H1 (cell line): ENCODE measurements around the gene PCDHB16. TPM values are rescaled to one million over a fixed set of nuclear protein-coding genes. Genes with fewer than 3 reads are reported as not detected.
A peak's percentile ranks its signal among the peaks of the same experiment; 100 is the strongest.

Experiments used
- CTCF ChIA-PET: fragments of 300-600 bp; sonication (Branson Sonifier 250); formaldehyde crosslinking; loops from one replicate; lab custom pipeline; 2021; ENCODE audit not compliant: partially characterized antibody; lab: Charles Lee
- POLR2A ChIA-PET: fragments of 300-600 bp; sonication (Branson Sonifier 250); formaldehyde crosslinking; loops from one replicate; lab custom pipeline; 2021; ENCODE audit warnings: inconsistent platforms; ENCODE audit not compliant: partially characterized antibody; lab: Charles Lee
- DNase-seq, 2 experiments: peaks; one replicate each; pipeline versions ENCODE4 v3.0.0 to v3.0.0-alpha.2; 2010 to 2022; ENCODE audit warnings: low spot score in 2 of 2, low read depth in 1 of 2, mixed read lengths in 1 of 2
- FAIRE-seq: peaks from 2 replicates; lab custom pipeline; 2011; peaks lifted over from hg19 to GRCh38; lab: Jason Lieb, UNC
- H2AFZ ChIP-seq: 2 replicates; pipeline ENCODE4 v1.8.1; 2012; ENCODE audit warnings: low read length, inconsistent platforms
- H2AK5ac ChIP-seq: 2 replicates; pipeline ENCODE4 v1.6.1; 2013; ENCODE audit warnings: low read depth, low read length
- H2BK120ac ChIP-seq: replicated peaks from 2 replicates; pipeline ENCODE3; 2013; ENCODE audit warnings: low read depth, low read length, inconsistent platforms
- H2BK12ac ChIP-seq: 2 replicates; pipeline ENCODE4 v1.6.1; 2013; ENCODE audit warnings: low read depth, low read length
- H2BK15ac ChIP-seq: 2 replicates; pipeline ENCODE4 v1.6.1; 2013; ENCODE audit warnings: low read length
- H2BK20ac ChIP-seq: 2 replicates; pipeline ENCODE4 v1.6.1; 2013; ENCODE audit warnings: low read length
- H2BK5ac ChIP-seq: 2 replicates; pipeline ENCODE4 v1.6.1; 2013; ENCODE audit warnings: low read depth, low read length
- H3K14ac ChIP-seq: 2 replicates; pipeline ENCODE4 v1.6.1; 2013; ENCODE audit warnings: inconsistent platforms; ENCODE audit not compliant: insufficient read length
- H3K18ac ChIP-seq: 2 replicates; pipeline ENCODE4 v1.6.1; 2013; ENCODE audit warnings: low read length; ENCODE audit errors: extremely low read depth
- H3K23ac ChIP-seq: 2 replicates; pipeline ENCODE4 v1.6.1; 2013; ENCODE audit warnings: inconsistent platforms; ENCODE audit not compliant: insufficient read length
- H3K23me2 ChIP-seq: 2 replicates; pipeline ENCODE4 v1.6.1; 2013; ENCODE audit warnings: low read depth, low read length
- H3K27ac ChIP-seq: 2 replicates; pipeline ENCODE4 v1.6.1; 2011; ENCODE audit warnings: low read depth, low read length, inconsistent platforms
- H3K27me3 ChIP-seq, 4 experiments: replicated peaks in 1 of 4; 1 replicate in 1 of 4; 2 replicates in 3 of 4; pipeline versions ENCODE4 v1.6.1 to v1.8.1; 2011 to 2013; ENCODE audit warnings: low read length in 3 of 4, mild to moderate bottlenecking in 3 of 4, inconsistent platforms in 2 of 4, mixed read lengths in 2 of 4, moderate library complexity in 1 of 4; ENCODE audit not compliant: control insufficient read depth in 3 of 4, insufficient read depth in 3 of 4; ENCODE audit errors: extremely low read depth in 1 of 4
- H3K36me3 ChIP-seq, 4 experiments: 2 replicates each; pipeline versions ENCODE4 v1.6.1 to v1.8.1; 2011 to 2013; ENCODE audit warnings: mild to moderate bottlenecking in 4 of 4, low read length in 3 of 4, moderate library complexity in 2 of 4, control low read depth in 1 of 4, inconsistent platforms in 1 of 4; ENCODE audit not compliant: insufficient read depth in 4 of 4, control insufficient read depth in 2 of 4
- H3K4ac ChIP-seq: replicated peaks from 2 replicates; pipeline ENCODE3; 2013; ENCODE audit warnings: low read length, low read depth, mixed read lengths, inconsistent platforms; ENCODE audit not compliant: insufficient read length
- H3K4me1 ChIP-seq, 4 experiments: replicated peaks in 1 of 4; 1 replicate in 1 of 4; 2 replicates in 3 of 4; pipeline versions ENCODE4 v1.6.1 to v1.8.1; 2011 to 2013; ENCODE audit warnings: low read length in 3 of 4, inconsistent platforms in 2 of 4, mixed read lengths in 1 of 4; ENCODE audit not compliant: insufficient read depth in 4 of 4, control insufficient read depth in 3 of 4
- H3K4me2 ChIP-seq, 2 experiments: 2 replicates each; pipeline versions ENCODE4 v1.6.1 to v1.8.1; 2011 to 2013; ENCODE audit warnings: low read depth in 2 of 2, low read length in 2 of 2, control low read depth in 1 of 2, inconsistent platforms in 1 of 2, mild to moderate bottlenecking in 1 of 2; ENCODE audit not compliant: insufficient read depth in 1 of 2
- H3K4me3 ChIP-seq, 4 experiments: fragments of 200-600, 300-600 bp in 1 of 4; sonication (generic), shearing (Covaris generic), sonication (Bioruptor Twin) in 1 of 4; 2 replicates each; pipeline versions ENCODE4 v1.5.1 to v1.8.1; 2011 to 2016; ENCODE audit warnings: low read length in 4 of 4, low read depth in 3 of 4, control low read depth in 2 of 4, inconsistent platforms in 2 of 4, mild to moderate bottlenecking in 2 of 4, mixed read lengths in 1 of 4, moderate library complexity in 1 of 4; ENCODE audit not compliant: insufficient read depth in 2 of 4; ENCODE audit errors: extremely low read depth in 1 of 4
- H3K56ac ChIP-seq: replicated peaks from 2 replicates; pipeline ENCODE3; 2013; ENCODE audit warnings: low read depth, mild to moderate bottlenecking, mixed read lengths, low read length, inconsistent platforms; ENCODE audit not compliant: insufficient read length
- H3K79me1 ChIP-seq: 2 replicates; pipeline ENCODE4 v1.6.1; 2013; ENCODE audit warnings: low read depth, low read length, control low read depth
- H3K79me2 ChIP-seq, 2 experiments: 2 replicates each; pipeline versions ENCODE4 v1.6.1 to v1.8.1; 2012 to 2013; ENCODE audit warnings: low read length in 2 of 2, mild to moderate bottlenecking in 2 of 2, inconsistent platforms in 1 of 2; ENCODE audit not compliant: insufficient read depth in 2 of 2, control insufficient read depth in 1 of 2
- H3K9ac ChIP-seq, 4 experiments: replicated peaks in 1 of 4; 1 replicate in 1 of 4; 2 replicates in 3 of 4; pipeline versions ENCODE4 v1.6.1 to v1.8.1; 2011 to 2013; ENCODE audit warnings: low read depth in 3 of 4, low read length in 3 of 4, control low read depth in 2 of 4, mild to moderate bottlenecking in 2 of 4, moderate library complexity in 2 of 4, inconsistent platforms in 1 of 4; ENCODE audit errors: extremely low read depth in 1 of 4
- H3K9me3 ChIP-seq, 2 experiments: 2 replicates each; pipeline versions ENCODE4 v1.6.1 to v1.8.1; 2012 to 2013; ENCODE audit warnings: mild to moderate bottlenecking in 2 of 2, moderate library complexity in 2 of 2, control low read depth in 1 of 2, inconsistent platforms in 1 of 2, low read depth in 1 of 2, low read length in 1 of 2, mixed read lengths in 1 of 2; ENCODE audit not compliant: insufficient read depth in 2 of 2
- H4K20me1 ChIP-seq, 2 experiments: replicated peaks in 1 of 2; 2 replicates each; pipeline versions ENCODE3 to v1.8.1; 2011 to 2013; ENCODE audit warnings: inconsistent platforms in 2 of 2, low read length in 2 of 2, mild to moderate bottlenecking in 1 of 2; ENCODE audit not compliant: insufficient read depth in 2 of 2, control insufficient read depth in 1 of 2
- H4K5ac ChIP-seq: 2 replicates; pipeline ENCODE4 v1.6.1; 2013; ENCODE audit warnings: low read length, low read depth, mixed read lengths, inconsistent platforms; ENCODE audit not compliant: insufficient read length
- H4K8ac ChIP-seq: 2 replicates; pipeline ENCODE4 v1.8.0; 2013; ENCODE audit warnings: mild to moderate bottlenecking, moderate library complexity, low read length, inconsistent platforms; ENCODE audit not compliant: insufficient read depth; ENCODE audit errors: extremely low read depth
- H4K91ac ChIP-seq: replicated peaks from 2 replicates; pipeline ENCODE3; 2013; ENCODE audit warnings: low read length, mixed read lengths, inconsistent platforms; ENCODE audit not compliant: insufficient read length
- CTCF ChIP-seq, 3 experiments: IDR thresholded peaks; 1 replicate in 2 of 3; 2 replicates in 1 of 3; pipeline versions ENCODE4 v1.5.1 to v1.6.1; 2011; ENCODE audit warnings: low read length in 3 of 3, mild to moderate bottlenecking in 3 of 3, inconsistent platforms in 2 of 3, low read depth in 1 of 3, moderate library complexity in 1 of 3; ENCODE audit not compliant: insufficient read depth in 1 of 3; ENCODE audit errors: control extremely low read depth in 1 of 3
- GABPA ChIP-seq: IDR thresholded peaks from 2 replicates; pipeline ENCODE4 v1.6.1; 2011; ENCODE audit warnings: mild to moderate bottlenecking, low read length, moderate library complexity, borderline replicate concordance; ENCODE audit not compliant: insufficient read depth
- RAD21 ChIP-seq, 2 experiments: IDR thresholded peaks in 1 of 2; conservative IDR thresholded peaks in 1 of 2; 2 replicates each; pipeline ENCODE4 v1.6.1; 2011; ENCODE audit warnings: low read depth in 2 of 2, low read length in 2 of 2, improper control_type of control experiment in 1 of 2, inconsistent platforms in 1 of 2, mild to moderate bottlenecking in 1 of 2, moderate library complexity in 1 of 2
- WGBS, 2 experiments: shearing (Covaris generic) in 1 of 2; methylation state at CpG; one replicate each; pipeline versions ENCODE4 v1.1.6 to v1.1.7; 2013 to 2015; ENCODE audit warnings: low lambda C conversion rate in 2 of 2, mixed read lengths in 2 of 2, inconsistent platforms in 1 of 2, low coverage in 1 of 2, missing lambda C conversion rate in 1 of 2; ENCODE audit not compliant: insufficient replicate concordance in 2 of 2, insufficient coverage in 1 of 2, insufficient read length in 1 of 2; ENCODE audit errors: extremely low coverage in 1 of 2, missing lambda C conversion rate in 1 of 2; 5-methylcytosine and 5-hydroxymethylcytosine counted together
- polyA plus RNA-seq, 7 experiments: library from polyadenylated mRNA; depleted of rRNA in 3 of 7; stranded (reverse) in 5 of 7; unstranded in 2 of 7; fragments of >200 nt in 5 of 7; fragments of 200-250 nt in 2 of 7; gene quantifications; 1 replicate in 5 of 7; 2 replicates in 1 of 7; 4 replicates in 1 of 7; pipeline versions ENCODE4 v1.2.1 to v1.2.3, GENCODE V29; 2011 to 2013; ENCODE audit warnings: missing spikeins in 2 of 7, mixed read lengths in 2 of 7
- total RNA-seq: library from RNA; stranded (reverse); fragmentation: NEBNext Ultra II Directional; extraction: Animal tissue kit (Norgen Biotek cat#: 25700); gene quantifications from 2 replicates; pipeline ENCODE4 v1.2.1, GENCODE V29; 2021

PCDHB16 gene
- total and polyA plus RNA-seq, 2 of the 8 experiments (the other 6 are each of a cell fraction or from before 2014, with no cell fraction given), result 2.2 to 5.2 TPM

DNA sequence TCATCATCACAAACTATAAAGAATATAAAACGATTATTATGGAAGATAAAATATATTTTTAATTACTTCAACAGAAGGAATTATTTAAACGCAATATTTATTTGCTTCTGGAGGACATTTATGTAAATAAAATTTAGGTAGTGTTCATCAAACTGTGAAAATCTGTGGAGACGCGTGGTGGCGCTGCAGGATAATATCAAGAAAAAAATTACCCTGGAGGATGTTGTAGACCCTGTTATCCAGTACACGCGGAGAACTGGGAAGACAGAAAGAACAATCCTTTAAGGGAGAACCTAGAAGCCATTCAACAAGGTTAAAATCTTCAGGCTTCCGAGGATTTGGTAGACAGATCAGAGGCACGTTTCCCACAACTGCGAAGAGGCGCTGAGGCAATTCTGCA is 26.3 kb downstream of the PCDHB16 start, which contains the start of gene PCDHB12:
Gene PCDHB12, plus strand, starts transcription at position 242 of the 400 bp plus-strand sequence. CDS start 189 bp downstream, outside the sequence.
- Histone ChIP-seq H3K14ac (no peak within 1 kb of the TSS), H2BK120ac (no peak within 1 kb of the TSS), H3K23ac (no peak within 1 kb of the TSS), H3K18ac (no peak within 1 kb of the TSS), H2BK20ac (no peak within 1 kb of the TSS), H2AFZ (no peak within 1 kb of the TSS; the same call in 1 of the 2 replicates), H4K5ac (no peak within 1 kb of the TSS), H3K79me1 (no peaks in the 10 kb centered on the region), H2BK12ac (no peak within 1 kb of the TSS), H3K36me3 (no peaks in the 10 kb centered on the region), H3K79me2 (no peaks in the 10 kb centered on the region), H2BK15ac (no peak within 1 kb of the TSS), H3K27ac (no peak within 1 kb of the TSS), H3K9ac (no peak within 1 kb of the TSS), H3K23me2 (no peaks in the 10 kb centered on the region), H3K4me1 (no peaks in the 10 kb centered on the region), H3K9me3 (peaks cover 0 to 12% of the 10 kb centered on the region in 2 experiments; a peak in 1 of 4 replicates), H3K4ac (no peak within 1 kb of the TSS), H2BK5ac (no peak within 1 kb of the TSS), H2AK5ac (no peak within 1 kb of the TSS), H4K8ac (no peak within 1 kb of the TSS), H3K4me2 (peak within 1 kb of the TSS in 1 of 2 experiments; percentile 10; a peak in 2 of 4 replicates), H3K27me3 (no peaks in the 10 kb centered on the region), H4K20me1 (no peaks in the 10 kb centered on the region), H3K4me3 (peak within 1 kb of the TSS in 2 of 4 experiments; percentile 10 to 34; a peak in 2 of 8 replicates), H4K91ac (no peak within 1 kb of the TSS), H3K56ac (no peak within 1 kb of the TSS)
- POLR2A ChIA-PET, result interaction anchor here (0.6 to 1.4 kb wide), 4 partner anchors 9 to 114 kb away, joined by 3 to 6 read pairs (median 4); partner anchors contain the start of genes PCDHB11 and PCDHB2
- CTCF ChIA-PET, result interaction anchor here (0.6 to 3.9 kb wide), 39 partner anchors 9 to 1607 kb away, joined by 3 to 36 read pairs (median 4); partner anchors contain the start of genes PCDHB10, PCDHB11, PCDHB14 and PCDHB15
- TF ChIP-seq RAD21 (IDR thresholded peaks at IDR 0.05 in 1 of 2, conservative IDR thresholded peaks at IDR 0.05 in 1 of 2; ENCODE audit: low read depth in 2 of 2, low read length in 2 of 2) (peak; percentile 42 to 45), CTCF (IDR thresholded peaks at IDR 0.05; ENCODE audit: control extremely low read depth in 1 of 3, insufficient read depth in 1 of 3, low read depth in 1 of 3, low read length in 3 of 3) (peak in 2 of 3 experiments; percentile 11 to 48; a peak in 3 of 4 replicates), GABPA (no peak)
- FAIRE-seq (no peak), DNase-seq (no peak)
- WGBS, 2 experiments, result 68% methylated on average over 11 of the region's 11 CpGs; no CpG with 5 or more reads in 1 of the 2 experiments
